K562 (cell line): ENCODE data around the gene WFIKKN2. TPM values are rescaled to one million over a fixed set of nuclear protein-coding genes. Genes with fewer than 3 reads are reported as not detected.
A peak's percentile ranks its signal among the peaks of the same experiment; 100 is the strongest.

Source experiments
- CREM ChIP-seq: IDR thresholded peaks from 2 replicates; pipeline ENCODE4 v1.6.1; 2014; ENCODE audit warnings: antibody characterized with exemption, low read depth
- EGR1 ChIP-seq: fragments of 450-650 bp; conservative IDR thresholded peaks from 2 replicates; pipeline ENCODE4 v1.6.1; 2017; ENCODE audit warnings: mild to moderate bottlenecking
- NCOA6 ChIP-seq: fragments of 450-650 bp; IDR thresholded peaks from 2 replicates; pipeline ENCODE4 v1.6.1; 2017; ENCODE audit warnings: mild to moderate bottlenecking
- NFE2L1 ChIP-seq: fragments of 450-650 bp; IDR thresholded peaks from 2 replicates; pipeline ENCODE4 v1.6.1; 2016; ENCODE audit warnings: missing genetic modification characterization, low read depth, mild to moderate bottlenecking, missing compliant biosample characterization, moderate library complexity, borderline replicate concordance
- PCBP2 ChIP-seq: fragments of 200-400 bp; formaldehyde crosslinking; IDR thresholded peaks from 2 replicates; pipeline ENCODE4 v1.6.1; 2018; ENCODE audit warnings: low read length, low read depth, mild to moderate bottlenecking, moderate library complexity; ENCODE audit not compliant: poor library complexity, severe bottlenecking
- ZNF197 ChIP-seq: fragments of 200-800 bp; sonication (Bioruptor generic); IDR thresholded peaks from 2 replicates; pipeline ENCODE4 v1.6.1; 2016; ENCODE audit warnings: low read depth, missing genetic modification characterization, missing compliant biosample characterization
- ZNF263 ChIP-seq: sonication (generic); formaldehyde crosslinking; IDR thresholded peaks from 2 replicates; pipeline ENCODE4 v1.8.0; 2022; ENCODE audit warnings: mild to moderate bottlenecking, missing genetic modification reagents, borderline replicate concordance
- polyA plus RNA-seq, 8 experiments: library from polyadenylated mRNA; depleted of rRNA in 4 of 8; stranded (reverse) in 5 of 8; unstranded in 3 of 8; fragments of >200 nt; fragmentation: Nextera tagmentation in 2 of 8; fragmentation: Illumina TruSeq in 1 of 8; extraction: Ambion mirVana in 2 of 8; extraction: Trizol in 1 of 8; gene quantifications; 2 replicates each; pipeline versions ENCODE4 v1.2.1 to v1.2.3, GENCODE V29; 2011 to 2014; ENCODE audit warnings: inconsistent platforms in 1 of 8, missing spikeins in 1 of 8
- total RNA-seq, 7 experiments: library from RNA; depleted of rRNA in 6 of 7; stranded (reverse); fragments of >200 nt in 6 of 7; fragmentation: Illumina TruSeq in 2 of 7; extraction: Trizol in 2 of 7; gene quantifications; 2 replicates each; pipeline versions ENCODE4 v1.2.1 to v1.2.3, GENCODE V29; 2011 to 2021; ENCODE audit warnings: low replicate concordance in 1 of 7
- TF ChIP-seq, protein P1 (sequence below): fragments of 250-450 bp; sonication (Bioruptor Pico); IDR thresholded peaks from 2 replicates; pipeline ENCODE4 v1.8.0; 2021; ENCODE audit warnings: moderate library complexity, mild to moderate bottlenecking, inconsistent platforms
- TF ChIP-seq, protein P2 (sequence below): fragments of 250-450 bp; sonication (Bioruptor Pico); IDR thresholded peaks from 2 replicates; pipeline ENCODE4 v1.4.0; 2020; ENCODE audit warnings: mild to moderate bottlenecking, moderate library complexity
- TF ChIP-seq, protein P3 (sequence below): sonication (generic); formaldehyde crosslinking; IDR thresholded peaks from 2 replicates; pipeline ENCODE4 v1.8.0; 2022; ENCODE audit warnings: mild to moderate bottlenecking, missing genetic modification reagents
- TF ChIP-seq, protein P4 (sequence below): sonication (generic); formaldehyde crosslinking; IDR thresholded peaks from 2 replicates; pipeline ENCODE4 v1.8.1; 2022; ENCODE audit warnings: missing genetic modification reagents
- TF ChIP-seq, protein P5 (sequence below): fragments of 450-650 bp; IDR thresholded peaks from 2 replicates; pipeline ENCODE4 v1.6.1; 2017; ENCODE audit warnings: antibody characterized with exemption
- TF ChIP-seq, protein P6 (sequence below): fragments of 450-650 bp; IDR thresholded peaks from 2 replicates; pipeline ENCODE4 v1.6.1; 2016; ENCODE audit warnings: borderline replicate concordance

Gene WFIKKN2
- total and polyA plus RNA-seq, 9 of the 15 experiments (the other 6 are each of a cell fraction or from before 2014, with no cell fraction given): 0.07 TPM; not detected in 8

DNA sequence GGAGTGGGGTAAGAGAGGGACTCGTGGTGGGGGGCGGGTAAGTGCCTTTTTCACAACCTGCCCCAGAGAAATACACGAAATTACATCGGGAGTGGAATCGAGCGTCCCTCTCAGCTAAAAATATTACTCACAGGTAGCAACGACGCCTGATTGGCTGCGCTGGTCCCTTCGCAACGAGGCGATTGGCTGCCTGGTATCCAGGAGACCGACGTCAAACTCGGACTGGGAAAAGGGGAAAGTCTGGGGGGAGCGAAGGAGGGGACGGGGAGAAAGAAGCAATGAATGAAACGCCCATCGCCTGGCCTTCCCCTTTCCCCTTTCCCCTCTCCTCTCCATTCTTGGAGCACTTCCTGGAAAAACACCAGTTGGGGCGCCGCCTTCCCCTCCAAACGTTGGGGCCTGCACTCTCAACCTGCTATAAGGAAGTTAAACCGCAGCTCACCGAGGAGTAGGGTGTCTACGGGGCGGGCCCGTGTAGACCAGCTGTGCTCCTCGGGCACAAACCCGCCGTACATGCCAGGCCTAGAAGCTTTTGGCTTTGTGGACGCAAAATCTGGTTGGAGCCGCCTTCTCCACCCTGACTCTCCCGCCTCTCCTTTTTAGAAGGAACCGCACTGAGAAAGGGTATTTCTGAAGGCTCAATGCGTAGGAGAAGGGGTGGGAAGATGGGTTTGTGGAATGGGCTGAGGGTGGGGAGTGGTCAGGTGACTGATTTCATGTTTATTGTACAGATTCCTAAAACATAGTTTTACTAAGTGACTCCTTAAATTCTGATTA lies 32.2 kb downstream of the WFIKKN2 start (continued):
- no peak for TF ChIP-seq ZNF197 (CRISPR knock-in tag)
- TF ChIP-seq, protein P1, sequence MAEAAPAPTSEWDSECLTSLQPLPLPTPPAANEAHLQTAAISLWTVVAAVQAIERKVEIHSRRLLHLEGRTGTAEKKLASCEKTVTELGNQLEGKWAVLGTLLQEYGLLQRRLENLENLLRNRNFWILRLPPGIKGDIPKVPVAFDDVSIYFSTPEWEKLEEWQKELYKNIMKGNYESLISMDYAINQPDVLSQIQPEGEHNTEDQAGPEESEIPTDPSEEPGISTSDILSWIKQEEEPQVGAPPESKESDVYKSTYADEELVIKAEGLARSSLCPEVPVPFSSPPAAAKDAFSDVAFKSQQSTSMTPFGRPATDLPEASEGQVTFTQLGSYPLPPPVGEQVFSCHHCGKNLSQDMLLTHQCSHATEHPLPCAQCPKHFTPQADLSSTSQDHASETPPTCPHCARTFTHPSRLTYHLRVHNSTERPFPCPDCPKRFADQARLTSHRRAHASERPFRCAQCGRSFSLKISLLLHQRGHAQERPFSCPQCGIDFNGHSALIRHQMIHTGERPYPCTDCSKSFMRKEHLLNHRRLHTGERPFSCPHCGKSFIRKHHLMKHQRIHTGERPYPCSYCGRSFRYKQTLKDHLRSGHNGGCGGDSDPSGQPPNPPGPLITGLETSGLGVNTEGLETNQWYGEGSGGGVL (CRISPR knock-in tag): no peak
- peak; percentile 61 for TF ChIP-seq EGR1
- TF ChIP-seq, protein P2, sequence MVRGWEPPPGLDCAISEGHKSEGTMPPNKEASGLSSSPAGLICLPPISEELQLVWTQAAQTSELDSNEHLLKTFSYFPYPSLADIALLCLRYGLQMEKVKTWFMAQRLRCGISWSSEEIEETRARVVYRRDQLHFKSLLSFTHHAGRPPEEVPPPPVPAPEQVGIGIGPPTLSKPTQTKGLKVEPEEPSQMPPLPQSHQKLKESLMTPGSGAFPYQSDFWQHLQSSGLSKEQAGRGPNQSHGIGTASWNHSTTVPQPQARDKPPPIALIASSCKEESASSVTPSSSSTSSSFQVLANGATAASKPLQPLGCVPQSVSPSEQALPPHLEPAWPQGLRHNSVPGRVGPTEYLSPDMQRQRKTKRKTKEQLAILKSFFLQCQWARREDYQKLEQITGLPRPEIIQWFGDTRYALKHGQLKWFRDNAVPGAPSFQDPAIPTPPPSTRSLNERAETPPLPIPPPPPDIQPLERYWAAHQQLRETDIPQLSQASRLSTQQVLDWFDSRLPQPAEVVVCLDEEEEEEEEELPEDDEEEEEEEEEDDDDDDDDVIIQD (CRISPR knock-in tag): no peak
- peak; percentile 83 for TF ChIP-seq CREM
- TF ChIP-seq ZNF263 (CRISPR knock-in tag): no peak
- TF ChIP-seq NFE2L1 (tag): no peak
- no peak for TF ChIP-seq NCOA6
- TF ChIP-seq PCBP2: no peak
- TF ChIP-seq, protein P3, sequence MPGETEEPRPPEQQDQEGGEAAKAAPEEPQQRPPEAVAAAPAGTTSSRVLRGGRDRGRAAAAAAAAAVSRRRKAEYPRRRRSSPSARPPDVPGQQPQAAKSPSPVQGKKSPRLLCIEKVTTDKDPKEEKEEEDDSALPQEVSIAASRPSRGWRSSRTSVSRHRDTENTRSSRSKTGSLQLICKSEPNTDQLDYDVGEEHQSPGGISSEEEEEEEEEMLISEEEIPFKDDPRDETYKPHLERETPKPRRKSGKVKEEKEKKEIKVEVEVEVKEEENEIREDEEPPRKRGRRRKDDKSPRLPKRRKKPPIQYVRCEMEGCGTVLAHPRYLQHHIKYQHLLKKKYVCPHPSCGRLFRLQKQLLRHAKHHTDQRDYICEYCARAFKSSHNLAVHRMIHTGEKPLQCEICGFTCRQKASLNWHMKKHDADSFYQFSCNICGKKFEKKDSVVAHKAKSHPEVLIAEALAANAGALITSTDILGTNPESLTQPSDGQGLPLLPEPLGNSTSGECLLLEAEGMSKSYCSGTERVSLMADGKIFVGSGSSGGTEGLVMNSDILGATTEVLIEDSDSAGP: no peak
- TF ChIP-seq, protein P4, sequence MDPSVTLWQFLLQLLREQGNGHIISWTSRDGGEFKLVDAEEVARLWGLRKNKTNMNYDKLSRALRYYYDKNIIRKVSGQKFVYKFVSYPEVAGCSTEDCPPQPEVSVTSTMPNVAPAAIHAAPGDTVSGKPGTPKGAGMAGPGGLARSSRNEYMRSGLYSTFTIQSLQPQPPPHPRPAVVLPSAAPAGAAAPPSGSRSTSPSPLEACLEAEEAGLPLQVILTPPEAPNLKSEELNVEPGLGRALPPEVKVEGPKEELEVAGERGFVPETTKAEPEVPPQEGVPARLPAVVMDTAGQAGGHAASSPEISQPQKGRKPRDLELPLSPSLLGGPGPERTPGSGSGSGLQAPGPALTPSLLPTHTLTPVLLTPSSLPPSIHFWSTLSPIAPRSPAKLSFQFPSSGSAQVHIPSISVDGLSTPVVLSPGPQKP (CRISPR knock-in tag): no peak
- TF ChIP-seq, protein P5, sequence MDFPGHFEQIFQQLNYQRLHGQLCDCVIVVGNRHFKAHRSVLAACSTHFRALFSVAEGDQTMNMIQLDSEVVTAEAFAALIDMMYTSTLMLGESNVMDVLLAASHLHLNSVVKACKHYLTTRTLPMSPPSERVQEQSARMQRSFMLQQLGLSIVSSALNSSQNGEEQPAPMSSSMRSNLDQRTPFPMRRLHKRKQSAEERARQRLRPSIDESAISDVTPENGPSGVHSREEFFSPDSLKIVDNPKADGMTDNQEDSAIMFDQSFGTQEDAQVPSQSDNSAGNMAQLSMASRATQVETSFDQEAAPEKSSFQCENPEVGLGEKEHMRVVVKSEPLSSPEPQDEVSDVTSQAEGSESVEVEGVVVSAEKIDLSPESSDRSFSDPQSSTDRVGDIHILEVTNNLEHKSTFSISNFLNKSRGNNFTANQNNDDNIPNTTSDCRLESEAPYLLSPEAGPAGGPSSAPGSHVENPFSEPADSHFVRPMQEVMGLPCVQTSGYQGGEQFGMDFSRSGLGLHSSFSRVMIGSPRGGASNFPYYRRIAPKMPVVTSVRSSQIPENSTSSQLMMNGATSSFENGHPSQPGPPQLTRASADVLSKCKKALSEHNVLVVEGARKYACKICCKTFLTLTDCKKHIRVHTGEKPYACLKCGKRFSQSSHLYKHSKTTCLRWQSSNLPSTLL: no peak; the same call in 1 of the 2 replicates
- TF ChIP-seq, protein P6, sequence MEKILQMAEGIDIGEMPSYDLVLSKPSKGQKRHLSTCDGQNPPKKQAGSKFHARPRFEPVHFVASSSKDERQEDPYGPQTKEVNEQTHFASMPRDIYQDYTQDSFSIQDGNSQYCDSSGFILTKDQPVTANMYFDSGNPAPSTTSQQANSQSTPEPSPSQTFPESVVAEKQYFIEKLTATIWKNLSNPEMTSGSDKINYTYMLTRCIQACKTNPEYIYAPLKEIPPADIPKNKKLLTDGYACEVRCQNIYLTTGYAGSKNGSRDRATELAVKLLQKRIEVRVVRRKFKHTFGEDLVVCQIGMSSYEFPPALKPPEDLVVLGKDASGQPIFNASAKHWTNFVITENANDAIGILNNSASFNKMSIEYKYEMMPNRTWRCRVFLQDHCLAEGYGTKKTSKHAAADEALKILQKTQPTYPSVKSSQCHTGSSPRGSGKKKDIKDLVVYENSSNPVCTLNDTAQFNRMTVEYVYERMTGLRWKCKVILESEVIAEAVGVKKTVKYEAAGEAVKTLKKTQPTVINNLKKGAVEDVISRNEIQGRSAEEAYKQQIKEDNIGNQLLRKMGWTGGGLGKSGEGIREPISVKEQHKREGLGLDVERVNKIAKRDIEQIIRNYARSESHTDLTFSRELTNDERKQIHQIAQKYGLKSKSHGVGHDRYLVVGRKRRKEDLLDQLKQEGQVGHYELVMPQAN: peak; percentile 52; the same call in 1 of the 2 replicates
